Daoy (cell line): Measurements from ENCODE around the gene RGS4. TPM values are rescaled to one million over a fixed set of nuclear protein-coding genes. Genes with fewer than 3 reads are reported as not detected.
A peak's percentile ranks its signal among the peaks of the same experiment; 100 is the strongest.

Source experiments
- DNase-seq: peaks from one replicate; pipeline ENCODE4 v3.0.0-alpha.2; 2015; ENCODE audit warnings: low read depth
- total RNA-seq: library from RNA; depleted of rRNA; stranded (reverse); fragments of >200 nt; shearing (Covaris generic); gene quantifications from 2 replicates; pipeline ENCODE4 v1.2.3, GENCODE V29; 2014; rRNA removed

The RGS4 gene
- total RNA-seq: 68.6 and 81.8 TPM in 2 replicates

DNA sequence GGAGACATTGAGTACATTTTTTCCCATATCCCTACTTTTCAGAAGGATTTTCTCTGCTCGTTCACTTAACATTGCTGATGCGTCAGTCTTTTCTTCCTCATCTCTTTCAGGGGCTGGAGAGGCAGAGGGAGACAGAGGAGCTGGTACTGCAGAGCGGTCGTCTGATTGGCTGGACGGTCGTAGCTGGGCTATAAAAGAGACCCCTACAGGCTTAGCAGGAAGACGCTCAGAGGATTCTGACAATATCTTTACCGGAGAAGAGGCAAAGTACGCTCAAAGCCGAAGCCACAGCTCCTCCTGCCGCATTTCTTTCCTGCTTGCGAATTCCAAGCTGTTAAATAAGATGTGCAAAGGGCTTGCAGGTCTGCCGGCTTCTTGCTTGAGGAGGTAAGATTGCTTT lies at the start of gene RGS4:
RGS4 (plus strand) TSS at position 220 of the 400 bp plus-strand sequence; CDS start at position 344, 124 bp downstream.
- DNase-seq: peak; percentile 91

GRCh38 chr1:163022129-163022528 lies 47.0 kb upstream of the RGS4 start:
- DNase-seq: no peak

- DNase-seq: no peak
Observed at GRCh38 chr1:163027610-163028009, 41.6 kb upstream of the RGS4 start.

DNA sequence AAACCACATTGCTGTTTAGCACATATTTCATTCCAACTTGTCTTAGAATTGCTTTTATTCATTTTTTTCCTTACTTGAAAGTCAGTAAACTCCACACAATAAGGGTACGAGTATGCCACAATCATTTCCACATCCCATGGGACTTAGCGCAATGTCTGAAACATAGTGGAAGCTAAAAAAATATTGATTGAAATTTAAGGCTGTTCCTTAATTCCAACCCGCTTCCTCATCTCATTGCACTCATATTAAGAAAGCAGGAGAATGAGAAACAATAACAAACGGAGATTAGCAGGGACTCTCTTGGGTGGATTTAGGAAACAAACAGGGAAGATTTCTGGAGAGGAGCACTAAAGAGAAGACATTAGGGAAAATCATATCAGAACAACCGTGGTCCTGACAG lies 39.3 kb upstream of the RGS4 start:
- no peak for DNase-seq

GRCh38 chr1:163035446-163036249 lies 33.5 kb upstream of the RGS4 start:
- DNase-seq: peak; percentile 94

- DNase-seq: peak; percentile 50
Observed at GRCh38 chr1:163036671-163037070, 32.5 kb upstream of the RGS4 start.

DNA sequence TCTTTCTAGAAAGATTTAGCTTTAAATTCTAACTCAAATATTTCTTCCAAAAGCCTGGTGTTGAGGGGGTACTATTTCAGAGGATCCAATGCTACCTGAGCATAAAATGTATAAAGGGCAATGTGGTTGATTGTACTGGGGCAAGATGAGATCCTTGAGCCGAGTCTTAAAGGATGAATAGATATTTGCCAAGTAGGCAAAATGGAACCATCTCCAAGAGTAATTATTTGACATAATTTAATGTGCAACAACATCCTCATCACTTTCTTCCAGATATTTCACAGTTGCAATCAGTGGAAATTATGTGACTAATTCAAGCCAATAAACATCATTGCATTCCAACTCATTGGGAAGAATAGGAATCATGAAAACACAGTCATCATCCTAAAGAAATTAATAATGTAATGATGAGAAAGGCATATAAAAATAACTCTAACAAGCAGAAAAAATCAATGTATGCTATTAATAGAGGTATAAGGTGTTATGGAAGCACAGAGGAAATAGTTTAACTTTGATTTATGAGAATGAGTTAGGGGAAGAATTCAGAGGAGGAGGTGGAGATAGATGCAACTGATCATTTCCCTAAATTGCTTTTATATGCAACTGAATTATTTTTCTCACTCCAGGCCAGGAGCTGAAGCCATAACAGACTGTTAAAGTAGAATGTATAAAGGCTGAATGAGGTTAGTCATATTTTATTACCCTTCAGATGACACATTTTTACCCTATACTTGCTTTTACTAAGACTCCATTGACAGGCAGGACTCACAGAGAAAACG lies 30.0 kb upstream of the RGS4 start:
- no peak for DNase-seq

- no peak for DNase-seq
Observed at GRCh38 chr1:163039707-163040093, 29.5 kb upstream of the RGS4 start.

- no peak for DNase-seq
Observed at GRCh38 chr1:163046071-163046470, 23.1 kb upstream of the RGS4 start.

- DNase-seq: no peak
Observed at GRCh38 chr1:163047951-163048659, 21.1 kb upstream of the RGS4 start.

DNA sequence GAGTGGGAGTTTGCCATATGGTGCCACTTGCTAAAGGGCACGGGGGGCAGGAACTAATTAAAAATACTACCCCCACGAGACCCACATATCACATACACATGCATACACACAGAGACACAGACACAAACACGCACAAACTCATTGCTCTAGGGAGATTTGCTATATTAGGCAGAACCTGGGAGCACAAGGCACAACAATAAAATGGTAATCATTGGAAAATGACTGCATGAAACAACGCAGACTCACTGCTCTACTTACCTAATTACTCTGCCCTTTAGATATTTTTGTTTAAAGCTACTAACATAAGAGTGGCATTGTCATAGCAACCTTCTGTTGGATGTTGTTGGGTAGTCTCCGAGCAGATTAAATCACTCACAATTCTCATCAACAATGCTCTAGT lies 20.3 kb upstream of the RGS4 start:
- DNase-seq: no peak

DNA sequence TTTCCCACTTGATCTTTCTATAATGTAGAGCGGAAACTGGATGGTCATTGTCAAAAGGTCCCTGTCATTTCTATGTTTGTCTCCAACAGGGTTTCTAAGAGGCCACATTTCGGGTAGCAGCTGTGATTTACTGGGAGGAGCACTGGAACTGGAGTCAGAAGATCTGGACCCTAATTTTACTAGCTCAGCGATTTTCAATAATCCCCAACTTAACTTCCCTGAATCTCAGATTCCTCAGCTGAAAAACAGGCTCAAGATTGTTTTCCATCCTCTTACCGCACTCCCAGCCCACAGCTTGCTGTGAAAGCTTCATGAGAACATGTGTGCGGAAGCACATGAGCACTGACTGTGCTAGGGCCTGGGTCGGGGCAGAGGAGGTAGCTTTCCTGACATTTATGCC lies 19.9 kb upstream of the RGS4 start:
- DNase-seq: no peak

DNA sequence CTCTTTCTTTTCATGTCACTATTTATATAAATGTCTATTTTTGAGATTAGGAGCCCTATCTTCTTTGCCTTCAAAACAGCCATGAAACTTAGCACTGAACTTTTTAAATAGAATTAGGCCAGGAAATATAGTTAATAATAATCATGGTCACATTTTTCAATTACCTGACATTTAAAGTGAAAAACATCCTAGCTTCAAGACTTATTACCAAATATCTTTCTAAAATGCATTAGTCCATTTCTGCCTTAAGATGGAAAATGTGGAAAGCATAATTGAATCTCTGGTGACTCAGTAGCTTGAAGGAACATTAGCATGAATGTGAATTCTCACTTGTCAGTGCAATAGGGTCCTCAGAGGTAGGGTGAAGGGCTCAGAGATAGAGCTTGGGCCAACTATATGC lies 18.7 kb upstream of the RGS4 start:
- DNase-seq: no peak

DNA sequence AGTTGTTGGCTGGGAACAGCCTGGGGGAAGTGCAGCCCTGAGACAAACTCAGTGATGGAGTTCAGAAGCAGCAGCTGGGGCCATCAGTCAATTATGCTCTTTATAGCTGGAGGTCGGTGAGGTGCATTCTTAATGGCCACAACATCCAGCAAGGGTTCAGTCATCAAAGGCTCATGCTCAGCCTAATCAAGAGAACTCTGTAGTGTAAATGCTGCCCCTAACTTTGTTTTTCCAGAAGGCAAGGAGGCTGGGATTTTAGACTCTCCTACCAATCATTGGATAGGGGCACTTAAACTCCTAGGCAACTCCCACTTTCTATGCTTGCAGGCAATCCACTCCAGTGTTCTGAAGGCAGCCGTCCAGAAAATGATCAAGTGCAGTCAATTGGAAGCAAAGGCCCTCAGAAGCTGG lies 15.0 kb upstream of the RGS4 start:
- no peak for DNase-seq

GRCh38 chr1:163055005-163055404 lies 14.2 kb upstream of the RGS4 start:
- no peak for DNase-seq

GRCh38 chr1:163055531-163055930 lies 13.6 kb upstream of the RGS4 start:
- DNase-seq: no peak

DNA sequence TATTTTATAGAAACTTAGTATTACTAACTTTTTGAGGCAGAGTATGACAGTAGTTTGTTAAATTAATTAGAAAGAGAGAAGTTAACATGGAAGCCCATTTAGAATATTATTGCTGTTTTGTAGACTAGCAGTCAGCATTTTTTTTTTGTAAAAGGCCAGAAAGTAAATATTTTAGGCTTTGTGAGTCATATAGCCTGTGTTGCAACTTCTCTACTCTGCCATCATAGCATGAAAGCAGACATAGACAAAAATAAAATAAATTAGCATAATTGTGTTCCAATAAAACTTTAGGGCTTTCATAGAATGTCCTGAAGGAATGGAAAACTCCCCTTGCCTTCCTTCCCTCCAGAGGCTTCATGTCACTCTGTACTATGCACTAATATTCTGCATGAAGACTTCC lies 12.3 kb upstream of the RGS4 start:
- DNase-seq: no peak

GRCh38 chr1:163060343-163061007 lies 8.7 kb upstream of the RGS4 start:
- no peak for DNase-seq

GRCh38 chr1:163063143-163063542 lies 6.0 kb upstream of the RGS4 start:
- DNase-seq: no peak

DNA sequence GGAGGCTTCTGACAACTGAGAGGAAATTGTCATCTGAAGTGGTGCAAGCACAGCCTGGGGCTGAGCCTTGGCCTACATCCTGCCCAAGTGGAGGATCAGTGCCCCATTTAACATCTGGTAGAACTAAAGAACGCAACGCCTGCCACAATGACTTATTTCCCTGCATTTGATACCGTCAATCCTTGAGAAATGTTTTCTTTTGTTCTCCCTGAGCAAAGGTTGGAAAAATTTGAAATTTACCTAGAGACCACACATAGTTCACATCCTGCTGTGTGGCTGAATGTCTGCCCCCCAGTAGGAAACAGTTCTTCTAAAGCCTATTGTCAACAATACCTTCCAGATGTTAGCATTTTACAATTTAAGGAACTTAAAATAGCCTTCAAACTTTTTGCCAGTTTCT lies 5.6 kb upstream of the RGS4 start:
- DNase-seq: no peak

GRCh38 chr1:163066168-163066567 lies 3.0 kb upstream of the RGS4 start:
- no peak for DNase-seq

GRCh38 chr1:163066686-163067085 lies 2.5 kb upstream of the RGS4 start:
- DNase-seq: no peak
